ENCODE measurements around the gene CFAP107.

DNA sequence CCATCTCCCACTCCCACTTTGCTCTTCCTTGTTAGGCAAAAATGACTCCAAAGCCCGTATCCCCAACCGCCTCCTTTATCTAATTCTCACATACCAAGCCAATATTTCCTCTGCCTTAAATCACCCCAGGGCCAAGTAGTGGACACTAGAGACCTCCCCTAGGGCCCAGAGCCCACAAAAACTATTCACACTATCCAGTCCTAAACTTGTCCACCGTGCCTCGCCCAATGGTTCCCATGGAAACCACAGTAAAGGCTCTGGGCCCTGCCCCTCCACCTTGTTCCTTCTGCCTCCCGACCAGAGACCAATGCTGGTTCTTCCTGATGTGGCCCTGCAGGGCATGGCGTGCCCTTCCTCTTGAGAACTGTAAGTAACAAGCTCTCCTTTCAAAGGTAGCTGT is 11.8 kb downstream of the CFAP107 start:
- TF ChIP-seq EZH2 (IDR thresholded peaks at IDR 0.05; ENCODE audit: borderline replicate concordance, insufficient read depth, low read depth, low read length, poor library complexity, severe bottlenecking) (no peak), CTCF (IDR thresholded peaks at IDR 0.05) (no peak)

All from B cell (primary cell).